ENCODE measurements around the gene ARL5B.

- no peak for TF ChIP-seq POLR2A (IDR thresholded peaks at IDR 0.05)
- no peak for TF ChIP-seq CTCF (IDR thresholded peaks at IDR 0.05)
These were observed 40.2 kb upstream of the ARL5B start for GRCh38 chr10:18619016-18619415.

All from testis (tissue), 2 donors.